ENCODE measurements around the gene MLF2. TPM values are rescaled to one million over a fixed set of nuclear protein-coding genes. Genes with fewer than 3 reads are reported as not detected.

Gene MLF2
- total and polyA plus RNA-seq, 2 of the 13 experiments (the other 11 are each of a cell fraction or from before 2014, with no cell fraction given): 88.1 to 167 TPM

- TF ChIP-seq THRA (CRISPR knock-in tag; IDR thresholded peaks at IDR 0.05; ENCODE audit: borderline replicate concordance): peak; percentile 68; the same call in 1 of the 2 replicates
- TF ChIP-seq PHF21A (CRISPR knock-in tag; IDR thresholded peaks at IDR 0.05): peak; percentile 65
- 0 out of 2 replicates have a peak, but pooled peaks have one; percentile 37 for TF ChIP-seq SRF (IDR thresholded peaks at IDR 0.05; ENCODE audit: low read depth, low read length)
- peak; percentile 74; the same call in 1 of the 2 replicates for TF ChIP-seq MEF2D (CRISPR knock-in tag; IDR thresholded peaks at IDR 0.05)
- TF ChIP-seq MIER3 (CRISPR knock-in tag; IDR thresholded peaks at IDR 0.05; ENCODE audit: borderline replicate concordance): peak; percentile 30; the same call in 1 of the 2 replicates
- TF ChIP-seq ZMAT3 (CRISPR knock-in tag; conservative IDR thresholded peaks at IDR 0.05): peak; percentile 78; the same call in 1 of the 2 replicates
- TF ChIP-seq TOPORS (CRISPR knock-in tag; IDR thresholded peaks at IDR 0.05): no peak
- peak; percentile 69 for TF ChIP-seq ZNF274 (CRISPR knock-in tag; IDR thresholded peaks at IDR 0.05)
- no peak for TF ChIP-seq ZKSCAN8 (CRISPR knock-in tag; IDR thresholded peaks at IDR 0.05; ENCODE audit: borderline replicate concordance)
- no peak for TF ChIP-seq ZFP41 (CRISPR knock-in tag; IDR thresholded peaks at IDR 0.05; ENCODE audit: borderline replicate concordance)
- 0 out of 2 replicates have a peak, but pooled peaks have one; percentile 40 for TF ChIP-seq PHF20 (CRISPR knock-in tag; IDR thresholded peaks at IDR 0.05)
- TF ChIP-seq GTF3A (CRISPR knock-in tag; conservative IDR thresholded peaks at IDR 0.05): no peak
- no peak for TF ChIP-seq MED13 (CRISPR knock-in tag; IDR thresholded peaks at IDR 0.05)
- peak; percentile 65 for TF ChIP-seq RARA (CRISPR knock-in tag; IDR thresholded peaks at IDR 0.05)
- TF ChIP-seq FOXA3 (CRISPR knock-in tag; IDR thresholded peaks at IDR 0.05): peak; percentile 60
- peak; percentile 66; the same call in 1 of the 2 replicates for TF ChIP-seq ZNF709 (CRISPR knock-in tag; IDR thresholded peaks at IDR 0.05)
- TF ChIP-seq CBFB (CRISPR knock-in tag; IDR thresholded peaks at IDR 0.05): peak; percentile 73
- TF ChIP-seq PRPF4 (IDR thresholded peaks at IDR 0.05; ENCODE audit: low read depth, low read length, poor library complexity, severe bottlenecking): peak; percentile 55
- TF ChIP-seq ZNF704 (CRISPR knock-in tag; IDR thresholded peaks at IDR 0.05; ENCODE audit: borderline replicate concordance): no peak
- TF ChIP-seq GABPA (IDR thresholded peaks at IDR 0.05; ENCODE audit: low read depth, low read length): no peak
- TF ChIP-seq GABPA (CRISPR knock-in tag; IDR thresholded peaks at IDR 0.05; ENCODE audit: low read depth): peak; percentile 58; the same call in 1 of the 2 replicates
- peak; percentile 18 for TF ChIP-seq ZNF605 (CRISPR knock-in tag; IDR thresholded peaks at IDR 0.05)
- TF ChIP-seq POLR2G (IDR thresholded peaks at IDR 0.05; ENCODE audit: low read depth, low read length): 0 out of 2 replicates have a peak, but pooled peaks have one; percentile 8
- peak; percentile 59 for TF ChIP-seq HNF4A (CRISPR knock-in tag; IDR thresholded peaks at IDR 0.05)
- peak; percentile 35; the same call in 1 of the 2 replicates for TF ChIP-seq NFKB2 (CRISPR knock-in tag; IDR thresholded peaks at IDR 0.05; ENCODE audit: borderline replicate concordance)
- peak; percentile 61; the same call in 1 of the 2 replicates for TF ChIP-seq HOMEZ (CRISPR knock-in tag; IDR thresholded peaks at IDR 0.05; ENCODE audit: low read depth)
- TF ChIP-seq SP5 (CRISPR knock-in tag; IDR thresholded peaks at IDR 0.05; ENCODE audit: borderline replicate concordance, low read depth): peak; percentile 66
These were observed 25.9 kb upstream of the MLF2 start (continued) for GRCh38 chr12:6778574-6779550.
